T-cell (primary cell): ENCODE data around the gene TMPRSS2. TPM values are rescaled to one million over a fixed set of nuclear protein-coding genes. Genes with fewer than 3 reads are reported as not detected.

Experiments
- ATAC-seq, 4 experiments: fragments of 200-7000 bp in 3 of 4; fragments of 150-1000 bp in 1 of 4; cut with Tn5 transposase; replicated peaks in 1 of 4; 1 replicate in 3 of 4; 2 replicates in 1 of 4; pipeline ENCODE4 v1.10.0; 2021; ENCODE audit warnings: moderate library complexity in 3 of 4, mild to moderate bottlenecking in 2 of 4, moderate number of reproducible peaks in 1 of 4
- CTCF ChIA-PET, 2 donors: fragments of 300-600 bp; sonication (Branson Sonifier 250); formaldehyde crosslinking; loops; one replicate each; lab custom pipeline; 2022; ENCODE audit warnings: antibody characterized with exemption in 2 of 2; lab: Charles Lee
- POLR2A ChIA-PET, 2 donors: fragments of 300-600 bp; sonication (Branson Sonifier 250); formaldehyde crosslinking; loops; one replicate each; lab custom pipeline; 2022; ENCODE audit warnings: antibody characterized with exemption in 2 of 2; lab: Charles Lee
- DNase-seq, 35 experiments: peaks; one replicate each; pipeline versions ENCODE4 v3.0.0 to v3.0.0-alpha.2; 2013 to 2023
- H3K27ac ChIP-seq: one replicate; pipeline ENCODE4 v1.5.1; 2013; ENCODE audit warnings: low read length
- H3K27me3 ChIP-seq, 2 experiments: replicated peaks in 1 of 2; 1 replicate in 1 of 2; 2 replicates in 1 of 2; pipeline versions ENCODE4 v1.6.1 to v1.7.0; 2013; ENCODE audit warnings: low read length in 1 of 2, mixed read lengths in 1 of 2; ENCODE audit not compliant: control insufficient read depth in 2 of 2, insufficient read depth in 2 of 2; ENCODE audit errors: extremely low read depth in 1 of 2
- H3K36me3 ChIP-seq, 2 donors: 1 replicate in 1 of 2; 2 replicates in 1 of 2; pipeline versions ENCODE4 v1.6.1 to v1.7.0; 2013; ENCODE audit warnings: low read length in 1 of 2; ENCODE audit not compliant: control insufficient read depth in 2 of 2, insufficient read depth in 1 of 2; ENCODE audit errors: extremely low read depth in 1 of 2
- H3K4me1 ChIP-seq, 2 experiments: 1 replicate in 1 of 2; 2 replicates in 1 of 2; pipeline versions ENCODE4 v1.6.1 to v1.7.0; 2013; ENCODE audit warnings: low read length in 2 of 2, mixed read lengths in 1 of 2; ENCODE audit not compliant: insufficient read depth in 2 of 2, control insufficient read depth in 1 of 2; ENCODE audit errors: extremely low read depth in 1 of 2
- H3K4me3 ChIP-seq, 2 donors: 1 replicate in 1 of 2; 2 replicates in 1 of 2; pipeline versions ENCODE4 v1.5.1 to v1.7.0; 2013; ENCODE audit warnings: mild to moderate bottlenecking in 2 of 2, low read length in 1 of 2, moderate library complexity in 1 of 2; ENCODE audit not compliant: control insufficient read depth in 1 of 2; ENCODE audit errors: extremely low read depth in 1 of 2
- H3K9me3 ChIP-seq: 2 replicates; pipeline ENCODE4 v1.7.0; 2013
- H3K27ac Mint-ChIP-seq, 2 donors: one replicate each; pipeline ENCODE4 v1.8.0; 2020 to 2021; ENCODE audit warnings: mild to moderate bottlenecking in 2 of 2, mixed read lengths in 2 of 2
- H3K27me3 Mint-ChIP-seq, 2 donors: one replicate each; pipeline ENCODE4 v1.8.0; 2021 to 2022; ENCODE audit warnings: mixed read lengths in 2 of 2
- H3K36me3 Mint-ChIP-seq: one replicate; pipeline ENCODE4 v1.8.0; 2021; ENCODE audit warnings: mixed read lengths
- H3K4me1 Mint-ChIP-seq, 3 donors: one replicate each; pipeline ENCODE4 v1.8.0; 2020 to 2022; ENCODE audit warnings: mixed read lengths in 3 of 3, mild to moderate bottlenecking in 1 of 3
- H3K4me3 Mint-ChIP-seq, 3 donors: one replicate each; pipeline ENCODE4 v1.8.0; 2020 to 2022; ENCODE audit warnings: mild to moderate bottlenecking in 3 of 3, mixed read lengths in 3 of 3, moderate library complexity in 3 of 3
- H3K9me3 Mint-ChIP-seq, 3 donors: one replicate each; pipeline ENCODE4 v1.8.0; 2020 to 2022; ENCODE audit warnings: mixed read lengths in 3 of 3
- WGBS: methylation state at CpG from one replicate; pipeline ENCODE4 v1.1.5; 2013; ENCODE audit warnings: missing lambda C conversion rate; ENCODE audit not compliant: insufficient coverage; 5-methylcytosine and 5-hydroxymethylcytosine counted together
- total RNA-seq, 35 experiments: library from RNA in 6 of 35; stranded (reverse) in 6 of 35; fragments of 120-200 nt in 1 of 35; gene quantifications; one replicate each; pipeline versions ENCODE4 v1.2.1 to v1.2.4 and lab custom pipeline; 2013 to 2026

TMPRSS2 gene
- total RNA-seq, 5 donors from 2014 or later (not counting 1 experiment from before 2014, with no cell fraction given): 0.35 to 0.73 (median 0.53) TPM; not detected in 2

DNA sequence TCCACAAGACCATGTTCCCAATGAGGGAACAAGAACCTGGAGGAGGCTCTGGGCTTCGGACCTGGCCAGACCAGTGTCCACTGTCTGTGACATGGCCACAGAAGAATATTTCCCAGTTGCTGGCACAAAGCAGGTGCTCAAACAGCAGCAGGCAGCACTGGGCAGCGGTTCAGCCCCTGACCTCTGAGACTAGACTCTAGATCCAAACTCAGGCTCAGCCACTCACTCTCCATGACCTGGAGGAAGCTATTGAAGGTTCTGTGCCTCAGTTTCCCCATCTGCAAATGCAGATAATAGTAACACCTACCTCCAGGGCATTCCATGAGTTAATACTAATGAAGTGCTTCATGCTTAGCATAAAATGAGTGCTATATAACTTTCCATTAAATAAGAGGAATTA is 8.0 kb downstream of the TMPRSS2 start:
- Histone ChIP-seq H3K27ac (no peak overlapping the region), H3K9me3 (no peaks in the 10 kb centered on the region), H3K4me1 (no peaks in the 10 kb centered on the region), H3K36me3 (no peaks in the 10 kb centered on the region), H3K27me3 (peaks cover 0 to 19% of the 10 kb centered on the region in 2 experiments), H3K4me3 (no peak overlapping the region)
- CTCF ChIA-PET: no interaction called here
- Mint-ChIP-seq H3K27ac (no peak overlapping the region), H3K4me3 (no peak overlapping the region), H3K36me3 (no peaks in the 10 kb centered on the region), H3K27me3 (peaks cover 20 to 22% of the 10 kb centered on the region in 2 donors), H3K9me3 (no peaks in the 10 kb centered on the region), H3K4me1 (peaks cover 0 to 3% (median 0%) of the 10 kb centered on the region in 3 donors)
- POLR2A ChIA-PET: no interaction called here
- WGBS: 44% methylated on average over 1 of the region's 2 CpGs
- no peak for ATAC-seq
- no peak for DNase-seq

DNA sequence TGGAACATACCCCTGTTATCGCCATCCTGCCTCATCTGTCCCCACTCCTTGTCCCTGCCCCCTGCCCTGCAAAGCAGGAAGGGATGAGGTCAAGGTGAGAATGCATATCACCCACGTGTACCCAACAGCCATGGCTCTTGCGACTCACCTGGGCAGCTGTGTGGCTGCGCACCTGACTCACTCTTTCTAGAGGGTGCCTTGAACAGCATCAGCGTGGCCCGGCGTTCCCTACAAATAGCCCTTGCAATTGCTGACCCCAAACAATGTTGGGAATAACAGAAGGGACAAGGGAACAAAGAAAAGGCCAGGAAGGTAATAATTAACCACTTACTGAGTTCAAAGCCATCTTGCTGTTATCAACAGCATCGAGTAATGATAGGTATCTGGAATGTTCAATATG is 10.2 kb downstream of the TMPRSS2 start:
- DNase-seq (no peak), ATAC-seq (no peak)
- ChIA-PET POLR2A (no interaction called here), CTCF (no interaction called here)
- H3K27ac Mint-ChIP-seq: no peak overlapping the region
- H3K4me1 Mint-ChIP-seq: no peaks in the 10 kb centered on the region
- Histone ChIP-seq H3K27me3 (peaks cover 0 to 18% of the 10 kb centered on the region in 2 experiments), H3K9me3 (no peaks in the 10 kb centered on the region), H3K4me3 (no peak overlapping the region), H3K27ac (no peak overlapping the region), H3K4me1 (no peaks in the 10 kb centered on the region), H3K36me3 (no peaks in the 10 kb centered on the region)
- no peaks in the 10 kb centered on the region for H3K36me3 Mint-ChIP-seq
- no peaks in the 10 kb centered on the region for H3K9me3 Mint-ChIP-seq
- H3K4me3 Mint-ChIP-seq: no peak overlapping the region
- peaks cover 17 to 23% of the 10 kb centered on the region in 2 donors for H3K27me3 Mint-ChIP-seq
- 67% methylated on average over 3 of the region's 8 CpGs for WGBS

DNA sequence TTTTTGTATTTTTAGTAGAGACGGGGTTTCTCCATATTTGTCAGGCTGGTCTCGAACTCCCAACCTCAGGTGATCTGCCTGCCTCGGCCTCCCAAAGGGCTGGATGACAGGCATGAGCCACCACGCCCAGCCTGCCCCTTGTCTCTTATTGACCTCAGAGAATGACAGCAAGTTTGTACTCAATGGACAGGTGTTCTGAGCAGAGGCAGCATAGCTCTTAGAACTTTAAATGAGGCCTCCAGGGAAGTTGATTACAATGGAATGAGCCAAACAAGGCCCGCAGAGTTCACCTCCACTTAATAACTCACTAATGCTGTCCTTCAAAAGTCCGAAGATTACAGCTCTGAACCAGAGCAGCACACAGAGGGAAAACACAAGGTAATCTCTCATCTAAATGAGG is 10.9 kb downstream of the TMPRSS2 start:
- Histone ChIP-seq H3K9me3 (no peaks in the 10 kb centered on the region), H3K27ac (no peak overlapping the region), H3K4me1 (no peaks in the 10 kb centered on the region), H3K4me3 (no peak overlapping the region), H3K27me3 (peaks cover 0 to 15% of the 10 kb centered on the region in 2 experiments), H3K36me3 (no peaks in the 10 kb centered on the region)
- no peak overlapping the region for H3K27ac Mint-ChIP-seq
- ChIA-PET CTCF (no interaction called here), POLR2A (no interaction called here)
- no peak for ATAC-seq
- peaks cover 15 to 17% of the 10 kb centered on the region in 2 donors for H3K27me3 Mint-ChIP-seq
- WGBS: 77% methylated on average over 5 of the region's 6 CpGs
- H3K4me3 Mint-ChIP-seq: no peak overlapping the region
- no peak for DNase-seq
- H3K36me3 Mint-ChIP-seq: no peaks in the 10 kb centered on the region
- no peaks in the 10 kb centered on the region for H3K9me3 Mint-ChIP-seq
- H3K4me1 Mint-ChIP-seq: no peaks in the 10 kb centered on the region

DNA sequence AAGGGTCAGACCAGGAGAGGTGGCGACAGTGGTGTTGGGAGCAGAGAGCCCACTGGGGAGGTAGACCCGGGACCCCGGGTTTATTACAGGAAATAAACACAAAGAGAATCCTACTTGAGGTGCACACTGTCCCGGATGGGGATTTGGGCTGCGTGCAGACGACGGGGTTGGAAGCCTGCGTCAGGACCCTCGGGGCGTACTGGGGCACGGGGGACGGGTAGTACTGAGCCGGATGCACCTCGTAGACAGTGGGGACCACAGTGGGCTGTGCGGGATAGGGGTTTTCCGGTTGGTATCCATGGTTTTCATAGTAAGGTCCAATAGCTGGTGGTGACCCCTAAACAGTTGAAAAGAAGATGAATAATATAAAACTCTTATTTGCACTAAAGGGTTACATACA is 13.7 kb downstream of the TMPRSS2 start:
- Histone ChIP-seq H3K4me3 (no peak overlapping the region), H3K9me3 (no peaks in the 10 kb centered on the region), H3K27me3 (peaks cover 0 to 13% of the 10 kb centered on the region in 2 experiments), H3K27ac (no peak overlapping the region), H3K36me3 (no peaks in the 10 kb centered on the region), H3K4me1 (no peaks in the 10 kb centered on the region)
- peaks cover 19 to 21% of the 10 kb centered on the region in 2 donors for H3K27me3 Mint-ChIP-seq
- ChIA-PET POLR2A (no interaction called here), CTCF (no interaction called here)
- no peak overlapping the region for H3K27ac Mint-ChIP-seq
- H3K4me3 Mint-ChIP-seq: no peak overlapping the region
- ATAC-seq (no peak), DNase-seq (no peak)
- no peaks in the 10 kb centered on the region for H3K9me3 Mint-ChIP-seq
- no peaks in the 10 kb centered on the region for H3K4me1 Mint-ChIP-seq
- no peaks in the 10 kb centered on the region for H3K36me3 Mint-ChIP-seq
- 95% methylated on average over 14 of the region's 16 CpGs for WGBS

DNA sequence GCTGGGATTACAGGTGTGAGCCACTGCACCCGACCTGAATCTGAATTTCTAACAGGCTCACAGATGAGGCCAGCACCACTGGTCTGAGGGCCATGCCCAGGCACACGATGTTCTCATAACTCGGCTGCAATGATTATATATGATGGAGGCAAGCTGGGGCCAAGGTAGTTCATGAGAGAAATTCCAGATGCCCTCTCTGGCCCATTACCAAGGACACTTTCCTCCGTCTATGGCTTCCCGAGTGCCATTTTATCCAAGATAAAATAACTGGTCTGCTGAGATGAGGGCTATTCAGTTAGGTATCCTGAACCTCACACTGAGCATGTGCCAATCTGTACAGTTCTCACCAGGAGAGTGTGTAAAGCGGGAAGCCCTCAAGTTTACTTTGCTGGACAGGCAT is 16.5 kb downstream of the TMPRSS2 start:
- Histone ChIP-seq H3K27me3 (peaks cover 0 to 26% of the 10 kb centered on the region in 2 experiments), H3K4me1 (no peaks in the 10 kb centered on the region), H3K36me3 (no peaks in the 10 kb centered on the region), H3K27ac (no peak overlapping the region), H3K4me3 (no peak overlapping the region), H3K9me3 (no peaks in the 10 kb centered on the region)
- Mint-ChIP-seq H3K4me3 (no peak overlapping the region), H3K27me3 (peaks cover 22 to 32% of the 10 kb centered on the region in 2 donors), H3K36me3 (no peaks in the 10 kb centered on the region), H3K4me1 (no peaks in the 10 kb centered on the region), H3K27ac (no peak overlapping the region), H3K9me3 (no peaks in the 10 kb centered on the region)
- ATAC-seq: no peak
- no peak for DNase-seq
- 59% methylated on average over 3 of the region's 6 CpGs for WGBS
- ChIA-PET POLR2A (no interaction called here), CTCF (no interaction called here)

DNA sequence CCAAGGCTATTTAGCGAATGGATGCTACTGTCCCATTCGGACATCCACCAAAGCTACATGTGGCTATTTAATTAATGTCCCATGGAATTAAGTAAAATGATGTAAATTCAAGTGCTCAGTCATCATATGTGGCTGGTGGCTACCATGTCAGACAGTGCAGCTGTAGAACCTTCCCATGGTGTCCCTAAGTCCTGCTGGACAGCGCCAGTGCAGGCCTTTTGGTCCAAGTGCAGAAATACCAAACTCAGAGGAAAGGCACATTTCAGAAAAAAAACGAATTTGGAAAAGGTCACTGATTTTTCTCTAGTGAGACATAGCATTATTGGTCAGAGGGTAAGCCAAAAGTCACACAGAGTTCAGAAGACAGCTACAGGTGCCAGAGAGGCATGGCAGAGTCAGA is 17.6 kb downstream of the TMPRSS2 start:
- H3K4me1 Mint-ChIP-seq: no peaks in the 10 kb centered on the region
- no peaks in the 10 kb centered on the region for H3K36me3 ChIP-seq
- ChIA-PET CTCF (no interaction called here), POLR2A (no interaction called here)
- H3K27me3 ChIP-seq: peaks cover 0 to 26% of the 10 kb centered on the region in 2 experiments
- WGBS: 80% methylated on average over 1 of the region's 4 CpGs
- no peak for DNase-seq
- H3K4me3 Mint-ChIP-seq: no peak overlapping the region
- no peaks in the 10 kb centered on the region for H3K36me3 Mint-ChIP-seq
- H3K4me3 ChIP-seq: no peak overlapping the region
- ATAC-seq: no peak
- peaks cover 22 to 33% of the 10 kb centered on the region in 2 donors for H3K27me3 Mint-ChIP-seq
- H3K9me3 Mint-ChIP-seq: no peaks in the 10 kb centered on the region
- H3K9me3 ChIP-seq: no peaks in the 10 kb centered on the region
- no peak overlapping the region for H3K27ac Mint-ChIP-seq
- H3K4me1 ChIP-seq: no peaks in the 10 kb centered on the region
- no peak overlapping the region for H3K27ac ChIP-seq

DNA sequence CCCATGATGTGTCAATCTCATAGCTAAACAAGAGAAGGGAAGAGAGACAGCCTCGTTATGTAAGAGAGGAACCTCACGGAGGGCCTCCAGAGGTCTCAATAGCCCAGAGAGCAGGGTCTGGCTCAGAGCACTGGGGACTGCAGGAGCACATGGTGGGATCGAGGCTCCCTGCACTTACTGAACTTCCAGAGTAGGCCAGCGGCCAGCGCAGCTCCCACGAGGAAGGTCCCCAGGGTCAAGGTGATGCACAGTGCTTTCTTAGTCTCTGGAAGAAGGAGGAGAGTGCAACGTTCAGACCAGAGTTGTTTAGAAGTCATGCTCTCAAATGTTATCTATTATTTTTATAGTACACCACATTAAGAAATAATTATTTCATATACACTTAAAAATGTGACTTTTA is 18.6 kb downstream of the TMPRSS2 start:
- DNase-seq (no peak), ATAC-seq (no peak)
- H3K9me3 Mint-ChIP-seq: no peaks in the 10 kb centered on the region
- peaks cover 0 to 26% of the 10 kb centered on the region in 2 experiments for H3K27me3 ChIP-seq
- no peaks in the 10 kb centered on the region for H3K9me3 ChIP-seq
- H3K36me3 ChIP-seq: no peaks in the 10 kb centered on the region
- H3K4me1 Mint-ChIP-seq: no peaks in the 10 kb centered on the region
- CTCF ChIA-PET: no interaction called here
- H3K36me3 Mint-ChIP-seq: no peaks in the 10 kb centered on the region
- peaks cover 22 to 33% of the 10 kb centered on the region in 2 donors for H3K27me3 Mint-ChIP-seq
- POLR2A ChIA-PET: no interaction called here
- H3K27ac Mint-ChIP-seq: no peak overlapping the region
- no peak overlapping the region for H3K4me3 ChIP-seq
- no peak overlapping the region for H3K4me3 Mint-ChIP-seq
- H3K27ac ChIP-seq: no peak overlapping the region
- 63% methylated on average over 2 of the region's 7 CpGs for WGBS
- no peaks in the 10 kb centered on the region for H3K4me1 ChIP-seq
